ENCODE data around the gene MRPL23. TPM values are rescaled to one million over a fixed set of nuclear protein-coding genes. Genes with fewer than 3 reads are reported as not detected.

Gene MRPL23
- total RNA-seq, 1 experiment from 2014 or later, result 15.0 TPM

DNA sequence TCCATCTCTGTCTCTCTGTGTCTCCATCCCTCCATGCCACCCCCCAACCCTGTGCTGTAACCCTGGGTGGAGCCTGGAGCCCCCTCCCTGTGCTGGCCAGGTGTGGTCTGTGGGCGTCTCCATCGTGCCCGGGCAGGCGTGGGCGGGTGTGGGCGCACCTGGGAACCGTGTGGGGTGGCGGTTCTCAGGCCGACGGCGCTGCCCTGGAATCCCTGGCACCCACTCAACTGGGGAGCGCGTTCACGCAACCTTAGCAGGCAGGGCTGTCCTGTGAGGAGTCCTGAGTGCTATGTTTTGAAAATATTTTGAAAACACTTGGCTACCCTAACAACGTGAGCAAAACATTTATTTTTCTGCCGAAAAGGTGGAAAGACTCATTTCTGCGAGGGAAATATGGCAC lies 23.0 kb upstream of the MRPL23 start:
- Histone ChIP-seq H3K4me3 (ENCODE audit: low read depth, low read length) (no peak overlapping the region), H3K9me3 (no peaks in the 10 kb centered on the region), H3K4me1 (no peaks in the 10 kb centered on the region; the same call in 1 of the 2 replicates), H3K27me3 (replicated peaks; ENCODE audit: control insufficient read depth, insufficient read depth, low read length) (no peaks in the 10 kb centered on the region), H3K36me3 (ENCODE audit: control insufficient read depth, insufficient read depth, low read length) (no peaks in the 10 kb centered on the region)
- H3K4me3 Mint-ChIP-seq (ENCODE audit: unreplicated experiment), result no peak overlapping the region
- H3K4me1 Mint-ChIP-seq (ENCODE audit: low read depth, unreplicated experiment), result no peaks in the 10 kb centered on the region
- CTCF ChIA-PET, result no interaction called here
- H3K36me3 Mint-ChIP-seq (ENCODE audit: insufficient read depth, unreplicated experiment), result no peaks in the 10 kb centered on the region
- peak in 1 of 2 experiments; percentile 21 for DNase-seq
- no peak overlapping the region for H3K27ac Mint-ChIP-seq (ENCODE audit: unreplicated experiment)
- TF ChIP-seq, protein P1, sequence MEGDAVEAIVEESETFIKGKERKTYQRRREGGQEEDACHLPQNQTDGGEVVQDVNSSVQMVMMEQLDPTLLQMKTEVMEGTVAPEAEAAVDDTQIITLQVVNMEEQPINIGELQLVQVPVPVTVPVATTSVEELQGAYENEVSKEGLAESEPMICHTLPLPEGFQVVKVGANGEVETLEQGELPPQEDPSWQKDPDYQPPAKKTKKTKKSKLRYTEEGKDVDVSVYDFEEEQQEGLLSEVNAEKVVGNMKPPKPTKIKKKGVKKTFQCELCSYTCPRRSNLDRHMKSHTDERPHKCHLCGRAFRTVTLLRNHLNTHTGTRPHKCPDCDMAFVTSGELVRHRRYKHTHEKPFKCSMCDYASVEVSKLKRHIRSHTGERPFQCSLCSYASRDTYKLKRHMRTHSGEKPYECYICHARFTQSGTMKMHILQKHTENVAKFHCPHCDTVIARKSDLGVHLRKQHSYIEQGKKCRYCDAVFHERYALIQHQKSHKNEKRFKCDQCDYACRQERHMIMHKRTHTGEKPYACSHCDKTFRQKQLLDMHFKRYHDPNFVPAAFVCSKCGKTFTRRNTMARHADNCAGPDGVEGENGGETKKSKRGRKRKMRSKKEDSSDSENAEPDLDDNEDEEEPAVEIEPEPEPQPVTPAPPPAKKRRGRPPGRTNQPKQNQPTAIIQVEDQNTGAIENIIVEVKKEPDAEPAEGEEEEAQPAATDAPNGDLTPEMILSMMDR (IDR thresholded peaks at IDR 0.05; ENCODE audit: insufficient read depth in 1 of 2, low read depth in 1 of 2, low read length in 1 of 2, severe bottlenecking in 1 of 2, unreplicated experiment in 1 of 2), result no peak
- H3K27me3 Mint-ChIP-seq (ENCODE audit: insufficient read depth, unreplicated experiment), result no peaks in the 10 kb centered on the region
- no TSS peak for BruUV-seq (replicated peaks)
- no peaks in the 10 kb centered on the region for H3K9me3 Mint-ChIP-seq (ENCODE audit: unreplicated experiment)
- POLR2A ChIA-PET, result no interaction called here
- intact Hi-C loops (cut with micrococcal nuclease; ENCODE audit: unreplicated experiment), result no loop called here

DNA sequence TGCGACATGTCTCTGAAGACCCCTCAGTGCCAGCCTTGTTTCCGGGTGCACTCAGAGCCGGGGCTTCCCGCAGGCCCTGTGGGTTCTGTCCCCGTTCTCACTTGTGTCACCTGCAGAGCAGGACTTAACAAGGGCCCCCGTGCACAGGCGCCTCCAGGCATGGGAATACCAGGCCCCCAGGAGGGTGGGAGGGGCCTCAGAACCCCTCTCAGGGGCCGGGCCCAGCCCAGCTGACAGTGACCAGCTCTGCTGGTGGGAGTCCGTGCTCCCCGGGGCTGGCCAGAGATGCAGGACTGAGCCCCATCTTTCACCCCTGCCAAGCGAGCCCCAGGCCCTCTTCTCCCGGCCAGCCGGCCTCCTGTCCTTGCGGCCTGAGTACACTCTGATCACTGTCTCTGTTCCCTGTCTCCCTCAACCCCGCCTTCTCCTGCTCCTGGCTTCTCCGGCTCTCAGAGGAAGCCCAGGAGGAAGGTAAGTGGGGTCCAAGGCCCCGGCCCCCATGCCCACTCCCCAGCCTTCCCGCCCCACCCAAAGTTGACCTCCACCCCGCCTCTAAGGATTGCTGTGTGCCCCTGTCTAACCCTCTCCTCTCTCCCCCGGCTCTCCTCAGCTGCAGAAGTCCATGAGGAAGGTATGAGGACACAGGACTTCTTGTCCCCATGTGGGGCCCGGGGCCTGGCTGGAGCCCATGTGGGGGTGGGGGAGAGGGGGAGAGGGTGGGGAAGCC lies 22.3 kb upstream of the MRPL23 start:
- H3K4me1 Mint-ChIP-seq (ENCODE audit: low read depth, unreplicated experiment), result no peaks in the 10 kb centered on the region
- Histone ChIP-seq H3K4me3 (ENCODE audit: low read depth, low read length) (no peak overlapping the region), H3K27me3 (replicated peaks; ENCODE audit: control insufficient read depth, insufficient read depth, low read length) (no peaks in the 10 kb centered on the region), H3K9me3 (no peaks in the 10 kb centered on the region), H3K36me3 (ENCODE audit: control insufficient read depth, insufficient read depth, low read length) (no peaks in the 10 kb centered on the region), H3K4me1 (no peaks in the 10 kb centered on the region; the same call in 1 of the 2 replicates)
- H3K27ac Mint-ChIP-seq (ENCODE audit: unreplicated experiment), result no peak overlapping the region
- H3K36me3 Mint-ChIP-seq (ENCODE audit: insufficient read depth, unreplicated experiment), result no peaks in the 10 kb centered on the region
- H3K4me3 Mint-ChIP-seq (ENCODE audit: unreplicated experiment), result no peak overlapping the region
- no TSS peak for BruUV-seq (replicated peaks)
- ChIA-PET POLR2A (no interaction called here), CTCF (no interaction called here)
- H3K9me3 Mint-ChIP-seq (ENCODE audit: unreplicated experiment), result no peaks in the 10 kb centered on the region
- TF ChIP-seq, protein P1 (IDR thresholded peaks at IDR 0.05; ENCODE audit: insufficient read depth in 1 of 2, low read depth in 1 of 2, low read length in 1 of 2, severe bottlenecking in 1 of 2, unreplicated experiment in 1 of 2), result no peak
- H3K27me3 Mint-ChIP-seq (ENCODE audit: insufficient read depth, unreplicated experiment), result no peaks in the 10 kb centered on the region
- intact Hi-C loops (cut with micrococcal nuclease; ENCODE audit: unreplicated experiment), result no loop called here
- peak in 1 of 2 experiments; percentile 35 for DNase-seq

DNA sequence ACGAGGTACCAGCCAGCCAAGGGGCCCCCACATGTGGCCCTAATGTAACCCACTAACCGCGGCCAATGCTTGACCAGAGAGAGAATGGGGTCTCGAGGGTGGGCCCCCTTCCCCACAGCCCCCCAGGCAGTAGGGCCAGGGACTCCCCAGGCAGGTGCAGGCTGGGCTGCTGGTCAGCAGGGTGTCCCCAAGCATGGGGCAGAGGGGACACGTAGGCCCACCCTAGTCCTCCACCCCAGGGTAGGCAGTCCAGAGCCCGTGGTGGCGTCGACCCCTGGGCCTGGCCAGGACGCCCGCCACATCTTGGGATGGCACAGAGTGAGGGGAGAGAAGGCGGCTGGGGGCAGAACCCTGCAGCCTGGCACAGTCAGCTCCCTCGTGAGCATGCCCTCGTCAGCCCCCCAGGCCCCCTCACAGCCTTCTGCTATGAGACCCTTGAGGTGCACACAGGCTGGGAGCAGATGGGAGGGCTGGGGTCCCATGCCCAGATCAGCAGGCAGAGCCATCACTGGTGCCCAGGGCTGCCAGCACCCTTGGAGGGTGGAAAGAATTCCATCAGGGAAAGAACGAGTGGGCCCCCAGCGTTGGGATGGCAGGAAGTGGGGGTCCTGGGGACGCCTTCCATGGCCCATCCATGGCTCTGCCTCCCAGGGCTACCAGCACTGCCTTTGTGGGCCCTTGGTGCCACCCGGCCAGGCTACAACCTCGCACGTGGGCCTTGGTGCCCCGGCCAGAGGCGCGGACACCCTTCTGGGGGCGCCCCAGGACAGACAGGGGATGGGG lies 21.6 kb upstream of the MRPL23 start:
- H3K4me3 ChIP-seq (ENCODE audit: low read depth, low read length), result no peak overlapping the region
- no peaks in the 10 kb centered on the region for H3K27me3 Mint-ChIP-seq (ENCODE audit: insufficient read depth, unreplicated experiment)
- ChIA-PET CTCF (no interaction called here), POLR2A (no interaction called here)
- TF ChIP-seq, protein P1 (IDR thresholded peaks at IDR 0.05; ENCODE audit: insufficient read depth in 1 of 2, low read depth in 1 of 2, low read length in 1 of 2, severe bottlenecking in 1 of 2, unreplicated experiment in 1 of 2), result no peak
- no peaks in the 10 kb centered on the region for H3K36me3 Mint-ChIP-seq (ENCODE audit: insufficient read depth, unreplicated experiment)
- no peak overlapping the region for H3K4me3 Mint-ChIP-seq (ENCODE audit: unreplicated experiment)
- BruUV-seq (replicated peaks), result no TSS peak
- H3K4me1 Mint-ChIP-seq (ENCODE audit: low read depth, unreplicated experiment), result no peaks in the 10 kb centered on the region
- no peaks in the 10 kb centered on the region; the same call in 1 of the 2 replicates for H3K4me1 ChIP-seq
- DNase-seq, result no peak
- H3K27me3 ChIP-seq (replicated peaks; ENCODE audit: control insufficient read depth, insufficient read depth, low read length), result no peaks in the 10 kb centered on the region
- no peaks in the 10 kb centered on the region for H3K36me3 ChIP-seq (ENCODE audit: control insufficient read depth, insufficient read depth, low read length)
- no peaks in the 10 kb centered on the region for H3K9me3 ChIP-seq
- intact Hi-C loops (cut with micrococcal nuclease; ENCODE audit: unreplicated experiment), result no loop called here
- H3K27ac Mint-ChIP-seq (ENCODE audit: unreplicated experiment), result no peak overlapping the region
- no peaks in the 10 kb centered on the region for H3K9me3 Mint-ChIP-seq (ENCODE audit: unreplicated experiment)
